GM23338 (cell line): ENCODE measurements around the gene RPL31. TPM values are rescaled to one million over a fixed set of nuclear protein-coding genes. Genes with fewer than 3 reads are reported as not detected.

Source experiments
- ATAC-seq: fragments of 200-7000 bp; cut with Tn5 transposase; 3 replicates; pipeline ENCODE4 v1.9.1; 2020
- DNase-seq: peaks from one replicate; pipeline ENCODE4 v3.0.0-alpha.2; 2015; ENCODE audit warnings: low spot score
- H2AFZ ChIP-seq: fragments of 200-600 bp; sonication (generic); 2 replicates; pipeline ENCODE4 v1.8.0; 2016; ENCODE audit warnings: antibody characterized with exemption, mild to moderate bottlenecking, moderate library complexity
- H3F3A ChIP-seq: fragments of 200-600 bp; sonication (generic); replicated peaks from 2 replicates; pipeline ENCODE4 v1.8.0; 2017; ENCODE audit warnings: antibody characterized with exemption, mixed run types, low read depth
- H3K27ac ChIP-seq: fragments of 200-600 bp; sonication (generic); 2 replicates; pipeline ENCODE4 v1.6.1; 2016; ENCODE audit warnings: low read depth
- H3K27me3 ChIP-seq: fragments of 200-600 bp; sonication (generic); 2 replicates; pipeline ENCODE4 v1.8.0; 2016; ENCODE audit warnings: mild to moderate bottlenecking, mixed run types, moderate library complexity; ENCODE audit not compliant: insufficient read depth
- H3K36me3 ChIP-seq: fragments of 200-600 bp; sonication (generic); 2 replicates; pipeline ENCODE4 v1.8.0; 2016; ENCODE audit warnings: mild to moderate bottlenecking; ENCODE audit not compliant: insufficient read depth
- H3K4me1 ChIP-seq: fragments of 200-600 bp; sonication (generic); 2 replicates; pipeline ENCODE4 v1.8.0; 2016; ENCODE audit warnings: mild to moderate bottlenecking, moderate library complexity; ENCODE audit not compliant: insufficient read depth
- H3K4me2 ChIP-seq: fragments of 200-600 bp; sonication (generic); 2 replicates; pipeline ENCODE4 v1.7.1; 2017; ENCODE audit warnings: mixed run types
- H3K4me3 ChIP-seq: fragments of 200-600 bp; sonication (generic); 2 replicates; pipeline ENCODE4 v1.6.1; 2016; ENCODE audit warnings: mixed run types
- H3K79me2 ChIP-seq: fragments of 200-600 bp; sonication (generic); replicated peaks from 2 replicates; pipeline ENCODE4 v1.8.0; 2017; ENCODE audit warnings: mild to moderate bottlenecking; ENCODE audit not compliant: insufficient read depth
- H3K9me2 ChIP-seq: fragments of 200-600 bp; sonication (generic); 2 replicates; pipeline ENCODE4 v1.8.0; 2017; ENCODE audit not compliant: insufficient read depth
- H4K20me1 ChIP-seq: fragments of 200-600 bp; sonication (generic); replicated peaks from 2 replicates; pipeline ENCODE4 v1.8.0; 2017; ENCODE audit warnings: mild to moderate bottlenecking; ENCODE audit not compliant: insufficient read depth
- H3K27ac Mint-ChIP-seq: 2 replicates; pipeline ENCODE4 v1.8.0; 2020; ENCODE audit warnings: inconsistent platforms, mild to moderate bottlenecking, moderate library complexity, mixed read lengths
- H3K27me3 Mint-ChIP-seq: 3 replicates; pipeline ENCODE4 v1.8.0; 2022; ENCODE audit warnings: low read depth, mild to moderate bottlenecking, moderate library complexity, mixed read lengths, inconsistent platforms; ENCODE audit not compliant: insufficient read depth, poor library complexity
- H3K36me3 Mint-ChIP-seq: 3 replicates; pipeline ENCODE4 v1.8.0; 2021; ENCODE audit warnings: low read depth, mild to moderate bottlenecking, inconsistent platforms, moderate library complexity, mixed read lengths
- H3K4me1 Mint-ChIP-seq: 3 replicates; pipeline ENCODE4 v1.8.0; 2020; ENCODE audit warnings: mild to moderate bottlenecking, inconsistent platforms, mixed read lengths
- H3K4me3 Mint-ChIP-seq: 3 replicates; pipeline ENCODE4 v1.8.0; 2021; ENCODE audit warnings: moderate library complexity, mild to moderate bottlenecking, inconsistent platforms, mixed read lengths
- H3K9me3 Mint-ChIP-seq: 3 replicates; pipeline ENCODE4 v1.8.0; 2020; ENCODE audit warnings: moderate library complexity, mild to moderate bottlenecking, inconsistent platforms, mixed read lengths
- CREB1 ChIP-seq: fragments of 250-450 bp; sonication (Bioruptor Pico); IDR thresholded peaks from 2 replicates; pipeline ENCODE4 v1.5.0; 2020; ENCODE audit warnings: low read depth, mild to moderate bottlenecking, moderate library complexity
- EZH2phosphoT487 ChIP-seq: fragments of 200-600 bp; sonication (generic); IDR thresholded peaks from one replicate; pipeline ENCODE4 v1.8.1; 2018; ENCODE audit warnings: antibody characterized with exemption; ENCODE audit not compliant: unreplicated experiment
- JUNB ChIP-seq: IDR thresholded peaks from one replicate; pipeline ENCODE4 v1.6.1; 2016; ENCODE audit warnings: antibody characterized with exemption; ENCODE audit not compliant: unreplicated experiment
- NANOG ChIP-seq: IDR thresholded peaks from 2 replicates; pipeline ENCODE4 v1.6.1; 2016; ENCODE audit warnings: antibody characterized with exemption, borderline replicate concordance
- POLR2AphosphoS5 ChIP-seq: IDR thresholded peaks from 2 replicates; pipeline ENCODE4 v1.6.1; 2016; ENCODE audit warnings: antibody characterized with exemption, low read depth
- ZNF114 ChIP-seq: fragments of 250-450 bp; sonication (Bioruptor Pico); IDR thresholded peaks from 2 replicates; pipeline ENCODE4 v1.5.0; 2020; ENCODE audit warnings: mild to moderate bottlenecking, moderate library complexity
- ZNF331 ChIP-seq: fragments of 250-450 bp; sonication (Bioruptor Pico); IDR thresholded peaks from 2 replicates; pipeline ENCODE4 v1.5.0; 2020; ENCODE audit warnings: low read depth, mild to moderate bottlenecking, moderate library complexity
- polyA plus RNA-seq: library from polyadenylated mRNA; unstranded; fragments of >200 nt; fragmentation: Nextera tagmentation; extraction: Ambion mirVana; gene quantifications from 2 replicates; pipeline ENCODE4 v1.2.1, GENCODE V29; 2016
- total RNA-seq: library from RNA; depleted of rRNA; stranded (reverse); fragments of >200 nt; shearing (Covaris generic); gene quantifications from 2 replicates; pipeline ENCODE4 v1.2.3, GENCODE V29; 2014
- TF ChIP-seq, protein P1 (sequence below): IDR thresholded peaks from 2 replicates; pipeline ENCODE4 v1.6.1; 2016; ENCODE audit warnings: antibody characterized with exemption
- TF ChIP-seq, protein P2 (sequence below): IDR thresholded peaks from one replicate; pipeline ENCODE4 v1.6.1; 2018; ENCODE audit warnings: antibody characterized with exemption; ENCODE audit not compliant: unreplicated experiment
- TF ChIP-seq, protein P3 (sequence below), 2 experiments: fragments of 200-600 bp in 1 of 2; sonication (generic) in 1 of 2; conservative IDR thresholded peaks; 2 replicates each; pipeline versions ENCODE4 v1.5.1 to v1.6.1; 2016 to 2017; ENCODE audit warnings: antibody characterized with exemption in 2 of 2, low read depth in 2 of 2, mild to moderate bottlenecking in 2 of 2, moderate library complexity in 1 of 2

The RPL31 gene
- total and polyA plus RNA-seq, 2 experiments from 2014 or later, result 819 to 3,213 TPM

DNA sequence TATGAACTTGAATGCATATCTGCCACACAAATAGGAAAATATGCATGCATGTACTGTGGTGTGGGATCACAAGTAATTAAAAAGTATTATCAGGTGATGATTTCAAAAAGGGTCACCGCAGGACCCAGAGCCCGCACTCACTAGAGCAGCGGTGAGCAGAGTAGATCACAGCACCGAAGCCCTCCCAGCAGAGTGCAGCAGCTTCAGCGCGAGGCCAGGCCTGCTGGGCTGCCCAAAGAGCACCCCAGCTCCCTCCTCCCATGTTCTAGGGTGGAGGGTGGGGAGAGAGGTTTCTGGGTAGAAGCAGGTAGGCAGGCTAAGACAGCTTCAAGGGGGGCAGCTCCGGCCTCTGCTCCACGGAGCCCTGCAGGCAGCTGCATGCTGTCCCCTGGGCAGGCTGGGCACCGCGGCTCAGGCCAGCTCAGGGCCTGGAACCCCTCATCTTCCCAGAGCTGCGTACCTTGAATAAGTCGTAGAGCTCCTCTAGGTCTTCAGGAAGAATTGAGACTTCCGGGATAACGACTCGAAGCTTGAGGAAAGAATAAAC is 24.9 kb downstream of the RPL31 start:
- Histone ChIP-seq H3K4me1 (peaks cover 9% of the 10 kb centered on the region), H3K4me3 (no peak overlapping the region), H3F3A (0 out of 2 replicates have a peak, but pooled peaks cover 3% of the 10 kb centered on the region), H3K36me3 (peaks cover 5% of the 10 kb centered on the region; the same call in 1 of the 2 replicates), H3K9me2 (no peaks in the 10 kb centered on the region), H3K27ac (peak overlapping the region; percentile 1; the same call in 1 of the 2 replicates), H3K27me3 (no peaks in the 10 kb centered on the region), H3K4me2 (peak overlapping the region; percentile 29), H2AFZ (no peak overlapping the region), H4K20me1 (peaks cover 7% of the 10 kb centered on the region; the same call in 1 of the 2 replicates), H3K79me2 (no peaks in the 10 kb centered on the region; the same call in 1 of the 2 replicates)
- peak overlapping the region; percentile 44; the same call in 1 of the 2 replicates for H3K27ac Mint-ChIP-seq
- H3K4me3 Mint-ChIP-seq, result no peak overlapping the region
- peaks cover 16% of the 10 kb centered on the region for H3K4me1 Mint-ChIP-seq
- TF ChIP-seq POLR2AphosphoS5, result 0 out of 2 replicates have a peak, but pooled peaks have one; percentile 12
- TF ChIP-seq ZNF114 (CRISPR knock-in tag), result no peak
- TF ChIP-seq NANOG, result no peak
- no peak for TF ChIP-seq EZH2phosphoT487
- DNase-seq (no peak), ATAC-seq (peak; percentile 77)
- H3K27me3 Mint-ChIP-seq, result peaks cover 3% of the 10 kb centered on the region
- peaks cover 69% of the 10 kb centered on the region for H3K36me3 Mint-ChIP-seq
- no peaks in the 10 kb centered on the region for H3K9me3 Mint-ChIP-seq

DNA sequence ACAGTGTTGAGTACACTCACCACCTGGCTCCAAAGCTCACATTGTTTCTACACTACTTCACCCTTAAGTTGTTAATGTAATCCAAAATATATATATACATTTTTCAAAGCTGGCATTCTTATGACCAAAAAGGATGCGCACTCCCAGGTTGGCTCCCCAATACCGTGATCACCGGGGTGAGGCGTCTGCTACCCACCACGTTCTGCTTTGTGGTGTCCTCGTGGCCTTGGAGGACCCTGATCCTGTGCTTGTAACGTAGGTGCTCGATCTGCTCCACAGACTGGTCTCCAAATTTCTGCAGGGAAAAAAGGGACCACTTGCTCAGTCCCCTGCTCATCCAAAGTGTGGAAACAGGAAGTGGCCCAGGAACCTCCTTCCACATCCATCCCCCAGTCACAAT is 25.8 kb downstream of the RPL31 start:
- Histone ChIP-seq H3F3A (0 out of 2 replicates have a peak, but pooled peaks cover 3% of the 10 kb centered on the region), H4K20me1 (peaks cover 4% of the 10 kb centered on the region; the same call in 1 of the 2 replicates), H3K4me3 (no peak overlapping the region), H3K27ac (no peak overlapping the region), H3K9me2 (no peaks in the 10 kb centered on the region), H3K79me2 (no peaks in the 10 kb centered on the region; the same call in 1 of the 2 replicates), H3K27me3 (no peaks in the 10 kb centered on the region), H3K4me1 (peaks cover 9% of the 10 kb centered on the region), H3K4me2 (no peak overlapping the region), H3K36me3 (peaks cover 5% of the 10 kb centered on the region; the same call in 1 of the 2 replicates), H2AFZ (no peak overlapping the region)
- H3K4me1 Mint-ChIP-seq, result peaks cover 16% of the 10 kb centered on the region
- no peak overlapping the region for H3K27ac Mint-ChIP-seq
- no peaks in the 10 kb centered on the region for H3K9me3 Mint-ChIP-seq
- H3K4me3 Mint-ChIP-seq, result no peak overlapping the region
- TF ChIP-seq, protein P1, sequence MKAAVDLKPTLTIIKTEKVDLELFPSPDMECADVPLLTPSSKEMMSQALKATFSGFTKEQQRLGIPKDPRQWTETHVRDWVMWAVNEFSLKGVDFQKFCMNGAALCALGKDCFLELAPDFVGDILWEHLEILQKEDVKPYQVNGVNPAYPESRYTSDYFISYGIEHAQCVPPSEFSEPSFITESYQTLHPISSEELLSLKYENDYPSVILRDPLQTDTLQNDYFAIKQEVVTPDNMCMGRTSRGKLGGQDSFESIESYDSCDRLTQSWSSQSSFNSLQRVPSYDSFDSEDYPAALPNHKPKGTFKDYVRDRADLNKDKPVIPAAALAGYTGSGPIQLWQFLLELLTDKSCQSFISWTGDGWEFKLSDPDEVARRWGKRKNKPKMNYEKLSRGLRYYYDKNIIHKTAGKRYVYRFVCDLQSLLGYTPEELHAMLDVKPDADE, result no peak
- TF ChIP-seq POLR2AphosphoS5 (no peak), NANOG (no peak), CREB1 (CRISPR knock-in tag) (no peak), ZNF331 (CRISPR knock-in tag) (no peak), EZH2phosphoT487 (no peak), JUNB (no peak)
- TF ChIP-seq, protein P2, sequence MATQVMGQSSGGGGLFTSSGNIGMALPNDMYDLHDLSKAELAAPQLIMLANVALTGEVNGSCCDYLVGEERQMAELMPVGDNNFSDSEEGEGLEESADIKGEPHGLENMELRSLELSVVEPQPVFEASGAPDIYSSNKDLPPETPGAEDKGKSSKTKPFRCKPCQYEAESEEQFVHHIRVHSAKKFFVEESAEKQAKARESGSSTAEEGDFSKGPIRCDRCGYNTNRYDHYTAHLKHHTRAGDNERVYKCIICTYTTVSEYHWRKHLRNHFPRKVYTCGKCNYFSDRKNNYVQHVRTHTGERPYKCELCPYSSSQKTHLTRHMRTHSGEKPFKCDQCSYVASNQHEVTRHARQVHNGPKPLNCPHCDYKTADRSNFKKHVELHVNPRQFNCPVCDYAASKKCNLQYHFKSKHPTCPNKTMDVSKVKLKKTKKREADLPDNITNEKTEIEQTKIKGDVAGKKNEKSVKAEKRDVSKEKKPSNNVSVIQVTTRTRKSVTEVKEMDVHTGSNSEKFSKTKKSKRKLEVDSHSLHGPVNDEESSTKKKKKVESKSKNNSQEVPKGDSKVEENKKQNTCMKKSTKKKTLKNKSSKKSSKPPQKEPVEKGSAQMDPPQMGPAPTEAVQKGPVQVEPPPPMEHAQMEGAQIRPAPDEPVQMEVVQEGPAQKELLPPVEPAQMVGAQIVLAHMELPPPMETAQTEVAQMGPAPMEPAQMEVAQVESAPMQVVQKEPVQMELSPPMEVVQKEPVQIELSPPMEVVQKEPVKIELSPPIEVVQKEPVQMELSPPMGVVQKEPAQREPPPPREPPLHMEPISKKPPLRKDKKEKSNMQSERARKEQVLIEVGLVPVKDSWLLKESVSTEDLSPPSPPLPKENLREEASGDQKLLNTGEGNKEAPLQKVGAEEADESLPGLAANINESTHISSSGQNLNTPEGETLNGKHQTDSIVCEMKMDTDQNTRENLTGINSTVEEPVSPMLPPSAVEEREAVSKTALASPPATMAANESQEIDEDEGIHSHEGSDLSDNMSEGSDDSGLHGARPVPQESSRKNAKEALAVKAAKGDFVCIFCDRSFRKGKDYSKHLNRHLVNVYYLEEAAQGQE, result no peak
- TF ChIP-seq, protein P3, sequence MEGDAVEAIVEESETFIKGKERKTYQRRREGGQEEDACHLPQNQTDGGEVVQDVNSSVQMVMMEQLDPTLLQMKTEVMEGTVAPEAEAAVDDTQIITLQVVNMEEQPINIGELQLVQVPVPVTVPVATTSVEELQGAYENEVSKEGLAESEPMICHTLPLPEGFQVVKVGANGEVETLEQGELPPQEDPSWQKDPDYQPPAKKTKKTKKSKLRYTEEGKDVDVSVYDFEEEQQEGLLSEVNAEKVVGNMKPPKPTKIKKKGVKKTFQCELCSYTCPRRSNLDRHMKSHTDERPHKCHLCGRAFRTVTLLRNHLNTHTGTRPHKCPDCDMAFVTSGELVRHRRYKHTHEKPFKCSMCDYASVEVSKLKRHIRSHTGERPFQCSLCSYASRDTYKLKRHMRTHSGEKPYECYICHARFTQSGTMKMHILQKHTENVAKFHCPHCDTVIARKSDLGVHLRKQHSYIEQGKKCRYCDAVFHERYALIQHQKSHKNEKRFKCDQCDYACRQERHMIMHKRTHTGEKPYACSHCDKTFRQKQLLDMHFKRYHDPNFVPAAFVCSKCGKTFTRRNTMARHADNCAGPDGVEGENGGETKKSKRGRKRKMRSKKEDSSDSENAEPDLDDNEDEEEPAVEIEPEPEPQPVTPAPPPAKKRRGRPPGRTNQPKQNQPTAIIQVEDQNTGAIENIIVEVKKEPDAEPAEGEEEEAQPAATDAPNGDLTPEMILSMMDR (conservative IDR thresholded peaks at IDR 0.05; ENCODE audit: low read depth in 2 of 2), result no peak
- ATAC-seq (no peak), DNase-seq (no peak)
- peaks cover 69% of the 10 kb centered on the region for H3K36me3 Mint-ChIP-seq
- H3K27me3 Mint-ChIP-seq, result peaks cover 7% of the 10 kb centered on the region
